Immature natural killer cell (primary cell): Measurements from ENCODE around the gene CDAN1. TPM values are rescaled to one million over a fixed set of nuclear protein-coding genes. Genes with fewer than 3 reads are reported as not detected.

Experiments used
- DNase-seq, 3 donors: peaks; one replicate each; pipeline ENCODE4 v3.0.0; 2022; ENCODE audit warnings: mixed read lengths in 1 of 3
- H3K27ac Mint-ChIP-seq, 6 donors: one replicate each; pipeline ENCODE4 v1.8.0; 2020; ENCODE audit warnings: mixed read lengths in 6 of 6, mild to moderate bottlenecking in 5 of 6, inconsistent platforms in 4 of 6, moderate library complexity in 3 of 6
- H3K27me3 Mint-ChIP-seq, 3 donors: one replicate each; pipeline ENCODE4 v1.8.0; 2020 to 2021; ENCODE audit warnings: low read depth in 3 of 3, mild to moderate bottlenecking in 3 of 3, mixed read lengths in 3 of 3, moderate library complexity in 3 of 3, inconsistent platforms in 1 of 3
- H3K36me3 Mint-ChIP-seq, 3 donors: one replicate each; pipeline ENCODE4 v1.8.0; 2020; ENCODE audit warnings: mixed read lengths in 3 of 3, inconsistent platforms in 2 of 3, mild to moderate bottlenecking in 2 of 3
- H3K4me1 Mint-ChIP-seq, 2 donors: one replicate each; pipeline ENCODE4 v1.8.0; 2020; ENCODE audit warnings: inconsistent platforms in 2 of 2, mild to moderate bottlenecking in 2 of 2, mixed read lengths in 2 of 2, moderate library complexity in 1 of 2
- H3K4me3 Mint-ChIP-seq, 5 donors: one replicate each; pipeline ENCODE4 v1.8.0; 2020; ENCODE audit warnings: mild to moderate bottlenecking in 5 of 5, mixed read lengths in 5 of 5, inconsistent platforms in 3 of 5, moderate library complexity in 3 of 5
- H3K9me3 Mint-ChIP-seq, 6 donors: one replicate each; pipeline ENCODE4 v1.8.0; 2020; ENCODE audit warnings: mild to moderate bottlenecking in 6 of 6, mixed read lengths in 6 of 6, inconsistent platforms in 4 of 6, moderate library complexity in 3 of 6
- polyA plus RNA-seq, 3 donors: library from polyadenylated mRNA; unstranded; fragments of 300-500 nt; fragmentation: Illumina TruSeq; gene quantifications; one replicate each; pipeline ENCODE4 v1.2.3, GENCODE V29; 2021

The CDAN1 gene
- polyA plus RNA-seq, 3 donors from 2014 or later = 3.9 to 8.2 (median 4.3) TPM

DNA sequence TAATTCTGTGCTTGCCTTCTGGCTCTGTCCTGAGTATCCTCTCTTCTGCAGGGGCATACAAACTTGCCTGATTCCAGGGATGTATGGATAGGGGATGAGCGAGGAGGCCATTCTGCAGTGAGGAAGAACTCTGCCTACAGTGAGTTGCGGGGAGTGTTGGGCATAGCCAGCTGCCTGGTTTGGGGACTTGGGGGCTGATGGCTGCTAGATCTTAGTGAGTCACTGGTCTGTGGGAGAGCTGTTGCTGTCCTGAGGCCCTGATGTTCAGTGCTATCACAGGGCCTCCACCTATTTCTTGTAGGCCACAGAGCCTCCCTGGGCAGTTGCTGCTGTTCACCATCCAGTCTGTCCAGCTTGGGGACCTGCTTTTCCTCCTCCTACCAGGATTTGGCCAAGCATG, 20.3 kb downstream of the CDAN1 start:
- H3K36me3 Mint-ChIP-seq = peaks cover 5 to 11% (median 8%) of the 10 kb centered on the region in 3 donors

DNA sequence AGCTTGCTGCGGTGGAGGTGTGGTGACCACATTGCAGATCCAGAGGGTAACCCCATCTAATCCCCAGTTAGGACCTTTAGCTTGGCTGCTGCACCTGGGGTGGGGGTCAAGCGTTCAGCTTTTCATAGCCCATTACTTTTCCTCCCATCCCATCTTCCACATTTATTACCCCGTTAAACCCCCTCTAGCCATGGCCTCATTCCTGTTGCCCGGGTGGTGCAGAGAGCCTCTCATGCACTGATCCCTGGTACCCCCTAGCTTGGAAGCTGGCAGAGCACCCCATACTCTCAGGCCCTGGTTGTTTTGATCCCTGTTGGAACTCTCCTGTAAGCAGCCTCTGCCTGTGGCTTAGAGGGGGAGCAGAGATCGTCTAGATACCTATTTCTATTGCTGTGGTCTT, 20.8 kb downstream of the CDAN1 start:
- Mint-ChIP-seq H3K27ac (no peak overlapping the region), H3K4me3 (no peak overlapping the region), H3K36me3 (peaks cover 5 to 11% (median 8%) of the 10 kb centered on the region in 3 donors), H3K9me3 (no peaks in the 10 kb centered on the region), H3K27me3 (peaks cover 0 to 2% (median 0%) of the 10 kb centered on the region in 3 donors), H3K4me1 (no peaks in the 10 kb centered on the region)
- no peak for DNase-seq

More for the DNA sequence above, 20.3 kb downstream of the CDAN1 start:
- Mint-ChIP-seq H3K4me3 (no peak overlapping the region), H3K4me1 (no peaks in the 10 kb centered on the region), H3K9me3 (no peaks in the 10 kb centered on the region), H3K27ac (peak overlapping the region in 1 of 6 donors; percentile 28), H3K27me3 (peaks cover 0 to 2% (median 0%) of the 10 kb centered on the region in 3 donors)
- no peak for DNase-seq

DNA sequence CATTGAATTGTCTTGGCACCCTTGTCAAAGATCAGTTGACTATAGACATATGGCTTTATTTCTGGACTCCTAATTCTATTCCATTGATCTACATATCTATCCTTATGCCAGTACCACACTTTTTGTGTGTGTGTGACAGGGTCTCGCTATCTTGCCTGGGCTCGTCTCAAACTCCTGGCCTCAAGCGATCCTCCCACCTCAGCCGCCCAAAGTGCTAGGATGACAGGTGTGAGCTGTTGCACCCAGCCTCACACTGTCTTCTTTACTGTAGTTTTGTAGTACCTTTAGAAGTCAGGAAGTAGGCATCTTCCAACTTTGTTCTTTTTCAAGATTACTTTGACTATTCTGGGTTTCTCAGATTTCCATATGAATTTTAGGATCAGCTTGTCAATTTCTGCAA, 24.3 kb downstream of the CDAN1 start:
- Mint-ChIP-seq H3K27me3 (peaks cover 0 to 2% (median 0%) of the 10 kb centered on the region in 3 donors), H3K4me1 (no peaks in the 10 kb centered on the region), H3K36me3 (peaks cover 0 to 6% (median 0%) of the 10 kb centered on the region in 3 donors), H3K27ac (no peak overlapping the region), H3K9me3 (no peaks in the 10 kb centered on the region), H3K4me3 (no peak overlapping the region)
- DNase-seq = no peak

DNA sequence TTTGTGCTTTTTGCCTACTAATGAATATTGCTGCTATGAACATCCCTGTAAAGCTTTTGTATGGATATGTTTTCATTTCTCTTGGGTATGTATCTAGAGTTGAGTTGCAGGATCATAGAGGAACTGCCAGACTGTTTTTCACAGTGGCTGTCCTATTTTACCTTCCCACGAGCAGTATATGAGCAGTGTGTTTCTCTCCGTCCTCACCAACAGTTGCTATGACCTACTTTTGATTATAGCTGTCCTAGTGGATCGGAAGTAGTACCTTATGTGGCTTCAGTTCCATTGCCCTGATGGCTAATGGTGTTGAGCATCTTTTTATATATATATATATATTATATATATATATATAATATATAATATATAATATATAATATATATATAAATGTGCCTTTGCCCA, 25.2 kb downstream of the CDAN1 start:
- Mint-ChIP-seq H3K4me1 (no peaks in the 10 kb centered on the region), H3K27ac (no peak overlapping the region), H3K27me3 (peaks cover 0 to 2% (median 0%) of the 10 kb centered on the region in 3 donors), H3K9me3 (no peaks in the 10 kb centered on the region), H3K36me3 (peaks cover 0 to 6% (median 0%) of the 10 kb centered on the region in 3 donors), H3K4me3 (no peak overlapping the region)
- DNase-seq = no peak

DNA sequence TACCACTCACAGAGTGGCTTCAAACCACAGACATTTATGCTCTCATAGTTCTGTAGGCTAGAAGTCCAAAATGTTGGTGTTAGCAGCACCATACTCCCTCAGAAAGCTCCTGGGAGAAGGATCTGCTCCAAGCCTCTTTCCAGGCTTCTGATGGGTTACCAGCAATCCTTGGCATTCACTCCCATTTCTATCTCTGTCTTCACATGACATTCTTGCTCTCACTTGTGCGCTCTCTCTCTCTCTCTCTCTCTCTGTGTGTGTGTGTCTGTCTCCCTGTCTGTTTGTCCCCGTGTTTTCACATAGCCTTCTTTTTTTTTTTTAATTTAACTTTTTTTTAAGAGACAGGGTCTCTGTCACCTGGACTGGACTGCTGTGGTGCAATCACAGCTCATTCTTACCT, 26.3 kb downstream of the CDAN1 start:
- no peak overlapping the region for H3K27ac Mint-ChIP-seq
- H3K9me3 Mint-ChIP-seq = no peaks in the 10 kb centered on the region
- no peaks in the 10 kb centered on the region for H3K4me1 Mint-ChIP-seq
- no peak overlapping the region for H3K4me3 Mint-ChIP-seq
- H3K27me3 Mint-ChIP-seq = peaks cover 0 to 2% (median 0%) of the 10 kb centered on the region in 3 donors
- DNase-seq = no peak
- H3K36me3 Mint-ChIP-seq = peaks cover 0 to 6% (median 0%) of the 10 kb centered on the region in 3 donors

DNA sequence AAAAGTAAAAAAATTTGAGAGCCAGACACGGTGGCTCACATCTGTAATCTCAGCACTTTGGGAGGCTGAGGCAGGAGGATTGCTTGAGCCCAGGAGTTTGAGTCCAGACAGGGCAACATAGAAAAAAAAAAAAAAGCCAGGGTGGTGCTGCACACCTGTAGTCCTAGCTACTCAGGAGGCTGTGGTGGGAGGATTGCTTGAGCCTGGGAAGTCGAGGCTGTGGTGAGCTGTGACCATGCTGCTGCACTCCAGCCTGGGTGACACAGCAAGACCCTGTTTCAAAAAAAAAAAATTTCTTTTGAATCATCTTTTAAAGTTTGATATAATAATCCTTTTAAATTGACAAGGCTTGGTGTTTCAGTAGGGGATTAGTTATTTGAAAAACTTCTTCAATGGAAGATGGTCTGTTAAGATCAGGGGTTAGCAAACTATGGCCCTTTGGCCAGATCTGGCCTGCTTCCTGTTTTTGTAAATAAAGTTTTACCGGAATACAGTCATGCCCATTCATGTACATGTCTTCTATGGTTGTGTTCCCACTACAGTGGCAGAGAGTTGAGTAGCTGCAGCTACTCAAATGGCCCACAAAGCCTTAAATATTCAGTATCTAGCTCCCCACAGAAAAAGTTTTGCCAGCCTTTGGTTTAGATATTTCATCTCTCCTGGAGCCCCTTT, 28.9 kb downstream of the CDAN1 start:
- Mint-ChIP-seq H3K36me3 (peaks cover 0 to 6% (median 3%) of the 10 kb centered on the region in 3 donors), H3K27ac (no peak overlapping the region), H3K27me3 (peaks cover 0 to 2% (median 2%) of the 10 kb centered on the region in 3 donors), H3K4me3 (no peak overlapping the region), H3K4me1 (peaks cover 0 to 1% of the 10 kb centered on the region in 2 donors), H3K9me3 (no peaks in the 10 kb centered on the region)
- no peak for DNase-seq

DNA sequence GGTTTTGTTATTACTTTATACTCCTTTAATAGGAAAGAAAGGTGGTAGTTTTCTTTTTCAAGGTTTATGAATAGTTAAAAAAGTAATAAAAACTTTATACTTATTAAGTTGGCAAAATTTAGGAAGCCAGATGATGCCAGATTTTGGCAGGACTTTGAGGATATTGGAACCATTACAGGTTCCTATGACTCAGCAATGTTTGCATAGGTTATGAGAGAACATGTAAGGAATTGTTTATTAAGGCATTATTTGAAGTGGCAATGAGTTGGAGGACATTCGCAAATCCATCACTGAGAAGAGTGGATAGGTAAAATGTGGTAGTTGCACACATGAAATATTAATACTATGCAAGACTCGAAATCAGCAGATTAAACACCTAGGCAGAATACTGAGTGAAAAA, 29.9 kb downstream of the CDAN1 start:
- Mint-ChIP-seq H3K4me3 (no peak overlapping the region), H3K27ac (no peak overlapping the region), H3K4me1 (peaks cover 0 to 1% of the 10 kb centered on the region in 2 donors), H3K27me3 (peaks cover 0 to 2% (median 2%) of the 10 kb centered on the region in 3 donors), H3K9me3 (no peaks in the 10 kb centered on the region), H3K36me3 (peaks cover 0 to 6% (median 3%) of the 10 kb centered on the region in 3 donors)
- no peak for DNase-seq

DNA sequence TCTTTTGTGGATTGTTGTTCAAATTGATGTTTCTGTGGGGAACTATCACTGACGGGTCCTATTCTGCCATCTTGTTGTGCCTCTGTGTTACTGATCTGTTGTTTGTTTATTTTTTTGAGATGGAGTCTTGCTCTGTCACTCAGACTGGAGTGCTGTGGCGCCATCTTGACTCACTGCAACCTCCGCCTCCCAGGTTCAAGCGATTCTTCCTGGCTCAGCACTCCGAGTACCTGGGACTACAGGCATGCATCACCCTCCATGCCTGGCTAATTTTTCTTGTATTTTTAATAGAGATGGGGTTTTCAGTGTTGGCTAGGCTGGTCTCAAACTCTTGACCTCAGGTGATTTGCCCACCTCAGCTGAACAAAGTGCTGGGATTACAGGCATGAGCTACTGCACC, 31.6 kb downstream of the CDAN1 start:
- peaks cover 0 to 2% (median 2%) of the 10 kb centered on the region in 3 donors for H3K27me3 Mint-ChIP-seq
- DNase-seq = no peak
- peaks cover 0 to 1% of the 10 kb centered on the region in 2 donors for H3K4me1 Mint-ChIP-seq
- H3K9me3 Mint-ChIP-seq = no peaks in the 10 kb centered on the region
- no peak overlapping the region for H3K27ac Mint-ChIP-seq
- H3K36me3 Mint-ChIP-seq = peaks cover 3 to 4% (median 3%) of the 10 kb centered on the region in 3 donors
- no peak overlapping the region for H3K4me3 Mint-ChIP-seq

DNA sequence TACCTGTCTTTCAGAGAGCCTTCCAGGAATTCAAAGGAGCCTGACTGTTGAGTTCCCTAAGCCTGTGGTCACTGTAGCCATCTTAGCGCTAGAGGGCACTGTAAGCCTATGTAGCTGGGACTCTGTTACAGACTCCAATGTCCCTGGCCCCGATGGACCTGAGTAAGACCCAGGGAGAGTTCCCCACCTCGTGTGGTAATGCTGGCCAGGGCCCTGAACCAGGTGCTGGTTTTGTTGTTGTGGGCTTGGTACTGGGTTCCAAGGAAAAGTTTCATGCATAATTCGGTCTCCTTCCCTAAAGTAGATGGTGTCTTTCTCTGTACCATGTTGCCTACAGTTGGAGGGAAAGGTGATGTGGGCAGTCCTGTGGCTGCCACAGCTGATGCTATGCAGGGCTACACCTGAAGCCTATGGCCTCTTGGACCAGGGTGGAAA, 32.4 kb downstream of the CDAN1 start:
- H3K27me3 Mint-ChIP-seq = peaks cover 0 to 2% (median 2%) of the 10 kb centered on the region in 3 donors
- H3K4me3 Mint-ChIP-seq = no peak overlapping the region
- peak; percentile 32 to 51 (median 51) for DNase-seq
- H3K27ac Mint-ChIP-seq = no peak overlapping the region
- H3K9me3 Mint-ChIP-seq = no peaks in the 10 kb centered on the region
- peaks cover 3 to 8% (median 4%) of the 10 kb centered on the region in 3 donors for H3K36me3 Mint-ChIP-seq
- peaks cover 0 to 1% of the 10 kb centered on the region in 2 donors for H3K4me1 Mint-ChIP-seq

DNA sequence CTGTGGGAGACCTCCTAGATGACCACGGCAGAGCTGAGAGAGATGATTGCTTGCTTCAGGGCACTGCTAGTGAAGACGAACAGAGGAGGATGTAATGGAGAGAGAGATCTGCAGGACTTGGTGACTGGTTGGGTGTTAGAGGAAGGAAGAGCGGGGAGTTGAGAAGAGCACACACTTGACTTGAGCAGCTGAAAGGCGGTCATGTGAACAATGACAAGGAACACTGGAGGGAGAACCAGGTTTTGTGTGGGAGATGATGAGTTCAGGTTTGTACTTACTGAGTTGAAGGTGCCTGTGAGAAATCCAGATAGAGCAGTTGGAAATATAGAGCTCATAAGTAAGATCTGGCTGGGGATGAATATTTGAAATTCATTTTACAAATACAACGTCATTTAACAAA, 40.3 kb downstream of the CDAN1 start:
- Mint-ChIP-seq H3K9me3 (no peaks in the 10 kb centered on the region), H3K27me3 (no peaks in the 10 kb centered on the region), H3K4me1 (peaks cover 3% of the 10 kb centered on the region in 2 donors), H3K4me3 (no peak overlapping the region), H3K27ac (peak overlapping the region in 3 of 6 donors; percentile 8 to 28 (median 11)), H3K36me3 (peaks cover 7 to 23% (median 12%) of the 10 kb centered on the region in 3 donors)
- DNase-seq = no peak

DNA sequence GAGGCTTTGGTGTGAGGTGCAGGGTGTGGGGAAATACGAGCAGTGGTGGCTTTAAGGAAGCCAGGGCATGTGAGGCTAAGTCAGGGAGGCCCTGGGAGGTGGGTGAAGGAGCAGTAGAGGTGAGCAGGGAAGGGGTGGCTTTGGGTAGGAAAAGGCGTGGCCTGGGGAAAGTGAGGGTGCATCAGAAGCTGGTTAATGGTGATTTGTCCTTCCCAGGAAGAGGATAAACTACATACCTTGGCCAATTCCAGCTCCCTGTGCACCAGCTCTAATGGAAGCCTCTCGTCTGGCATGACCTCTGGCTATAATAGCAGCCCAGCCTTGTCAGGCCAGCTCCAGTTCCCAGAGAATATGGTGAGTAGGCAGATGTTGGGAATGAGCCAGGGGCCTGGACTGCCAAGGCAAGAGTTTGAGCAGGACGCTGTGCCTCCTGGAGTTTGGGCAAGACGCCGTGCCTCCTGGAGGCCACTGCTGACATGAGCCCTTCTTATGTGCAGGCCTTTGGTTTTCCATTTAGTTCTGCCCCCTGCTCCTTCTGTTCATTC, 41.3 kb downstream of the CDAN1 start:
- Mint-ChIP-seq H3K27ac (peak overlapping the region in 1 of 6 donors; percentile 7), H3K4me1 (peaks cover 14% of the 10 kb centered on the region in 2 donors), H3K36me3 (peaks cover 7 to 21% (median 8%) of the 10 kb centered on the region in 3 donors), H3K4me3 (no peak overlapping the region), H3K9me3 (no peaks in the 10 kb centered on the region), H3K27me3 (no peaks in the 10 kb centered on the region)
- no peak for DNase-seq

DNA sequence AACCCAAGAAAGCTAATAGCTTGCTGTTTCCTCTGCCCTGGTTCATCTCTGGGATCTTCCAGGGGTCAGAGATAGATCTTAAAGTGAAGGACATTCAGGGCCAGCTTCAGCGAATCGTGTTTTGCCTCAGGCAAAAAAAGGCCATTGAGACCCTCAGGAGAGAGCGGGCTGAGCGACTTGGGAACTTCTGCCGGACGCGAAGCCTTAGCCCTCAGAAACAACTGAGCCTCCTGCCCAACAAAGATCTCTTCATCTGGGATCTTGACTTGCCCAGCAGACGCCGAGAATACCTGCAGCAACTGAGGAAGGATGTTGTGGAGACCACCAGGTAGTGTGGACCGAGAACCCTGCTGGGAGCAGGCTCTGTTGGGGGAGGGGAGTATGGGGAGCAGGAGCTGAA, 42.5 kb downstream of the CDAN1 start:
- Mint-ChIP-seq H3K9me3 (no peaks in the 10 kb centered on the region), H3K4me3 (no peak overlapping the region)

DNA sequence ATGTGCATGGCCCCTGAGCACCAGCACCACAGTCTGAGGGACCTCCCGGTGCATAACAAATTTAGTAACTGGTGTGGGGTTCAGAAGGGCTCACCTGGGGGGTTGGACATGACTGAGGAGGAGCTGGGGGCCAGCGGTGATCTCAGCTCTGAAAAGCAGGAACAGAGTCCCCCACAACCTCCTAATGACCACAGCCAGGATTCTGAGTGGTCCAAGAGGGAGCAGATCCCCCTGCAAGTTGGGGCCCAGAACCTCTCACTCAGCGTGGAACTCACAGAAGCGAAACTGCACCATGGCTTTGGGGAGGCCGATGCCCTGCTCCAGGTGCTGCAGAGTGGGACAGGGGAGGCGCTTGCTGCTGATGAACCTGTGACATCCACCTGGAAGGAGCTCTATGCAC, 43.0 kb downstream of the CDAN1 start:
- peaks cover 0 to 2% (median 0%) of the 10 kb centered on the region in 3 donors for H3K27me3 Mint-ChIP-seq
- no peak for DNase-seq
- H3K9me3 Mint-ChIP-seq = no peaks in the 10 kb centered on the region
- peaks cover 18 to 25% of the 10 kb centered on the region in 2 donors for H3K4me1 Mint-ChIP-seq
- H3K36me3 Mint-ChIP-seq = peaks cover 7 to 15% (median 10%) of the 10 kb centered on the region in 3 donors
- H3K27ac Mint-ChIP-seq = no peak overlapping the region
- H3K4me3 Mint-ChIP-seq = no peak overlapping the region

More for the DNA sequence above, 42.5 kb downstream of the CDAN1 start:
- Mint-ChIP-seq H3K27me3 (peaks cover 0 to 2% (median 0%) of the 10 kb centered on the region in 3 donors), H3K27ac (no peak overlapping the region), H3K36me3 (peaks cover 7 to 15% (median 10%) of the 10 kb centered on the region in 3 donors), H3K4me1 (peaks cover 18 to 25% of the 10 kb centered on the region in 2 donors)
- no peak for DNase-seq

DNA sequence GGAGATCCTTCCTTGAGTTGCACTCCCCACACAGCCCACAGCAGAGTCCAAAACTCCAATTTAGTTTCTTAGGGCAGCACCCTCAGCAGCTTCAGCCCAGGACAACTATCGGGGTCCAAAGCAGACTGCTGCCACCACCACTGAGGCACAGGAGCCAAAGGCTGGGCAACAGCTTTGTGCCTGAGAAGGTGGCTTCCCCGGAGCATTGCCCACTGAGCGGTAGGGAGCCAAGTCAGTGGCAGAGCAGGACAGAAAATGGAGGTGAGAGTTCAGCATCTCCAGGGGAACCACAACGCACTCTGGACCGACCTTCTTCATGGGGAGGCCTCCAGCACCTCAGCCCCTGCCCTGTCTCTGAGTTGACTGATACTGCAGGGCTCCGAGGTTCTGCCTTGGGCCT, 43.4 kb downstream of the CDAN1 start:
- Mint-ChIP-seq H3K27ac (no peak overlapping the region), H3K4me1 (peaks cover 18 to 25% of the 10 kb centered on the region in 2 donors), H3K4me3 (no peak overlapping the region), H3K9me3 (no peaks in the 10 kb centered on the region), H3K27me3 (peaks cover 0 to 2% (median 0%) of the 10 kb centered on the region in 3 donors), H3K36me3 (peaks cover 7 to 15% (median 10%) of the 10 kb centered on the region in 3 donors)
- no peak for DNase-seq
